Esophagus squamous epithelium (tissue), 5 donors: ENCODE measurements around the gene SLC46A2. TPM values are rescaled to one million over a fixed set of nuclear protein-coding genes. Genes with fewer than 3 reads are reported as not detected.

Experiments
- DNase-seq: peaks from one replicate; lab custom pipeline; 2025; lab: John Stamatoyannopoulos, UW
- H3K27ac ChIP-seq, 4 donors: fragments of 200-600 bp; sonication (generic); one replicate each; pipeline ENCODE4 v1.5.1; 2016 to 2019; ENCODE audit warnings: mild to moderate bottlenecking in 1 of 4
- H3K27me3 ChIP-seq, 4 donors: fragments of 200-600 bp; sonication (generic); 1 replicate in 3 of 4; 2 replicates in 1 of 4; pipeline versions ENCODE4 v1.5.1 to v1.6.0; 2017 to 2021; ENCODE audit warnings: antibody characterized with exemption in 1 of 4
- H3K36me3 ChIP-seq, 3 donors: fragments of 200-600 bp; sonication (generic); one replicate each; pipeline ENCODE4 v1.5.1; 2016 to 2019
- H3K4me1 ChIP-seq, 3 donors: fragments of 200-600 bp; sonication (generic); one replicate each; pipeline ENCODE4 v1.5.1; 2017 to 2019
- H3K4me3 ChIP-seq, 4 donors: fragments of 200-600 bp; sonication (generic); 1 replicate in 3 of 4; 2 replicates in 1 of 4; pipeline ENCODE4 v1.5.1; 2016 to 2019; ENCODE audit warnings: mild to moderate bottlenecking in 2 of 4, moderate library complexity in 1 of 4
- H3K9me3 ChIP-seq, 3 donors: fragments of 200-600 bp; sonication (generic); one replicate each; pipeline ENCODE4 v1.5.1; 2016 to 2019
- CTCF ChIP-seq, 6 experiments: fragments of 450-650 bp in 4 of 6; fragments of 200-600 bp in 2 of 6; sonication (generic) in 2 of 6; IDR thresholded peaks; one replicate each; pipeline ENCODE4 v1.5.1; 2016 to 2019; ENCODE audit warnings: antibody characterized with exemption in 6 of 6, mild to moderate bottlenecking in 4 of 6, moderate library complexity in 4 of 6
- POLR2A ChIP-seq, 4 donors: fragments of 450-650 bp; IDR thresholded peaks; one replicate each; pipeline ENCODE4 v1.6.1; 2017; ENCODE audit warnings: antibody characterized with exemption in 4 of 4, mild to moderate bottlenecking in 4 of 4, moderate library complexity in 3 of 4
- WGBS, 2 donors: methylation state at CpG; one replicate each; pipeline ENCODE4 v1.1.5; 2018; 5-methylcytosine and 5-hydroxymethylcytosine counted together
- intact Hi-C: fragments of 100-400 bp; cut with DNase I; formaldehyde crosslinking; loops from one replicate; pipeline ENCODE4 v1.15.0; 2022
- total RNA-seq, 4 donors: library from RNA; depleted of rRNA; stranded (reverse); fragments of >200 nt; gene quantifications; one replicate each; pipeline ENCODE4 v1.1.0, GENCODE V29; 2016
- donor health status: DM: yes; HTN: yes; CAD: no.

Gene SLC46A2
- total RNA-seq, 4 donors from 2014 or later, result 0.09 to 1.6 (median 0.57) TPM

- H3K27me3 ChIP-seq, result peaks cover 0 to 9% (median 0%) of the 10 kb centered on the region in 4 donors
- TF ChIP-seq POLR2A (IDR thresholded peaks at IDR 0.05), result no peak
- peak in 3 of 6 experiments; percentile 13 to 50 (median 17) for TF ChIP-seq CTCF (IDR thresholded peaks at IDR 0.05)
- 21 to 33% methylated on average over 3 of the region's 3 CpGs for WGBS, 2 donors
- H3K4me3 ChIP-seq, result no peak overlapping the region
- no peak overlapping the region for H3K27ac ChIP-seq
- no peaks in the 10 kb centered on the region for H3K36me3 ChIP-seq
- H3K4me1 ChIP-seq, result peaks cover 0 to 13% (median 0%) of the 10 kb centered on the region in 3 donors
- no peak for DNase-seq
- H3K9me3 ChIP-seq, result no peaks in the 10 kb centered on the region
- intact Hi-C loops, result no loop called here
These were observed 30.9 kb upstream of the SLC46A2 start for GRCh38 chr9:112921549-112921948.

- H3K4me3 ChIP-seq, result no peak overlapping the region
- H3K9me3 ChIP-seq, result no peaks in the 10 kb centered on the region
- H3K27ac ChIP-seq, result no peak overlapping the region
- peaks cover 0 to 13% (median 0%) of the 10 kb centered on the region in 3 donors for H3K4me1 ChIP-seq
- no peak for DNase-seq
- TF ChIP-seq POLR2A (IDR thresholded peaks at IDR 0.05) (no peak), CTCF (IDR thresholded peaks at IDR 0.05) (no peak)
- H3K27me3 ChIP-seq, result no peaks in the 10 kb centered on the region
- intact Hi-C loops, result no loop called here
- H3K36me3 ChIP-seq, result no peaks in the 10 kb centered on the region
- 17 to 58% methylated on average over 1 of the region's 1 CpG for WGBS, 2 donors
These were observed 27.3 kb upstream of the SLC46A2 start for GRCh38 chr9:112917987-112918362.

- Histone ChIP-seq H3K4me1 (peaks cover 0 to 13% (median 0%) of the 10 kb centered on the region in 3 donors), H3K27me3 (no peaks in the 10 kb centered on the region), H3K27ac (no peak overlapping the region), H3K36me3 (no peaks in the 10 kb centered on the region), H3K4me3 (no peak overlapping the region), H3K9me3 (no peaks in the 10 kb centered on the region)
- no peak for TF ChIP-seq POLR2A (IDR thresholded peaks at IDR 0.05)
- no peak for TF ChIP-seq CTCF (IDR thresholded peaks at IDR 0.05)
- intact Hi-C loops, result no loop called here
- no peak for DNase-seq
- WGBS, 2 donors, result 46 to 77% methylated on average over 1 of the region's 1 CpG
These were observed 26.6 kb upstream of the SLC46A2 start for GRCh38 chr9:112917047-112917986.

- Histone ChIP-seq H3K4me1 (peaks cover 0 to 13% (median 0%) of the 10 kb centered on the region in 3 donors), H3K27ac (no peak overlapping the region), H3K9me3 (no peaks in the 10 kb centered on the region), H3K4me3 (no peak overlapping the region), H3K36me3 (no peaks in the 10 kb centered on the region), H3K27me3 (no peaks in the 10 kb centered on the region)
- no peak for DNase-seq
- intact Hi-C loops, result no loop called here
- TF ChIP-seq POLR2A (IDR thresholded peaks at IDR 0.05), result no peak
- no peak for TF ChIP-seq CTCF (IDR thresholded peaks at IDR 0.05)
- 67 to 71% methylated on average over 2 of the region's 2 CpGs for WGBS, 2 donors
These were observed 23.8 kb upstream of the SLC46A2 start for GRCh38 chr9:112914524-112914923.

- TF ChIP-seq POLR2A (IDR thresholded peaks at IDR 0.05) (no peak), CTCF (IDR thresholded peaks at IDR 0.05) (no peak)
These were observed 22.6 kb upstream of the SLC46A2 start for GRCh38 chr9:112913326-112913725.

More at GRCh38 chr9:112913326-112913725, 22.6 kb upstream of the SLC46A2 start:
- intact Hi-C loops, result no loop called here
- Histone ChIP-seq H3K36me3 (no peaks in the 10 kb centered on the region), H3K27me3 (no peaks in the 10 kb centered on the region), H3K9me3 (no peaks in the 10 kb centered on the region), H3K4me1 (peaks cover 0 to 11% (median 0%) of the 10 kb centered on the region in 3 donors), H3K4me3 (no peak overlapping the region), H3K27ac (no peak overlapping the region)
- no peak for DNase-seq
- 86 to 90% methylated on average over 3 to 4 of the region's 4 CpGs for WGBS, 2 donors
